SU-DHL-6 (cell line): ENCODE data around the gene MAPK8.

ENCODE experiments used
- CTCF ChIP-seq: fragments of 200-600 bp; sonication (generic); IDR thresholded peaks from one replicate; pipeline ENCODE4 v1.5.1; 2017; ENCODE audit warnings: antibody characterized with exemption, mild to moderate bottlenecking, low read length, moderate library complexity; ENCODE audit not compliant: insufficient read depth, poor library complexity, severe bottlenecking
- EZH2phosphoT487 ChIP-seq: fragments of 200-600 bp; sonication (generic), shearing (Covaris generic); conservative IDR thresholded peaks from 2 replicates; pipeline ENCODE4 v1.6.1; 2018; ENCODE audit warnings: mild to moderate bottlenecking, antibody characterized with exemption, low read length, moderate library complexity, mixed read lengths

GRCh38 chr10:48279081-48279751 is 27.3 kb upstream of the MAPK8 start:
- TF ChIP-seq CTCF (no peak), EZH2phosphoT487 (no peak)
